GM04504 (cell line): ENCODE data around the gene RAD51C.
"Not testable (repeated sequence)": the region's sequence is repeated elsewhere in the genome, so short reads cannot be mapped to it uniquely, and the experiment has no call there.

ENCODE experiments used
- DNase-seq: peaks from one replicate; pipeline ENCODE4 v3.0.0-alpha.2; 2012; ENCODE audit warnings: low read depth

RAD51C gene

DNA sequence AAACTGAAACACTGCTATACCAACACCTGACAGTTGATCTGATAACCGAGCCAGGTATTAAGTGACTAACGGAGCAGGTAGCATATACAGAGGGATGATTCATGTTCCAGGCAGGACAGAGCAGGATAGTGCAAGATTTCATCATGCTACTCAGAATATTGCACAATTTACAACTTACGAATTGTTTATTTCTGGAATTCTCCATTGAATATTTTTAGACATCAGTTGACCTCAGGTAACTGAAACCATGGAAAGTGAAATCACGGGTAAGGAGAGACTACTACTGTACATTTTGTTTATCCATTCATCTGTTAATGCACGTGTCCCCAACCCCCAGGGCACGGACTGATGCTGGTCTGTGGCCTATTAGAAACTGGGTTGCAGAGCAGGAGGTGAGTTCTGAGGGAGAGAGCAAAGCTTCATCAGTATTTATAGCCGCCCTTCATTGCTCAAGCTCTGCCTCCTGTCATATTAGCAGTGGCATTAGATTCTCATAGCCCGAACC lies 48.8 kb downstream of the RAD51C start:
- no peak for DNase-seq

DNA sequence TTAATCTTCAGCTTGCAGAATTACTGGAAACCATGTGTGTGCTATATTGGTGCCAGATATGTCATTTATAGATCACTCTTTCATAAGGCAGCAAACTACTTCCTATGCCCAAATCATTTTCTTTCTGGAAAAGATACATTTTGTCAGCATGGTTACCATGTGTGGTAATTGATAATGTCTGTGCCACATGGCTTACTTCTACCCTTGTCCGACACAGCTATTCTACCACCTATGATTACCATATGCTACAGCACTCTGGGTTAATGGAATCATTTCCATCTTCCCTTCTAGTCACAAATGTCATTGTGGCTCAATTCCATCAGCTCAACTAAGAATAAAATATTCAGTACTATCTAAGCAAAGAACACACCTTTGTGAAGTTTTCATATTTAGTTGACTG lies 55.3 kb downstream of the RAD51C start:
- DNase-seq: no peak

DNA sequence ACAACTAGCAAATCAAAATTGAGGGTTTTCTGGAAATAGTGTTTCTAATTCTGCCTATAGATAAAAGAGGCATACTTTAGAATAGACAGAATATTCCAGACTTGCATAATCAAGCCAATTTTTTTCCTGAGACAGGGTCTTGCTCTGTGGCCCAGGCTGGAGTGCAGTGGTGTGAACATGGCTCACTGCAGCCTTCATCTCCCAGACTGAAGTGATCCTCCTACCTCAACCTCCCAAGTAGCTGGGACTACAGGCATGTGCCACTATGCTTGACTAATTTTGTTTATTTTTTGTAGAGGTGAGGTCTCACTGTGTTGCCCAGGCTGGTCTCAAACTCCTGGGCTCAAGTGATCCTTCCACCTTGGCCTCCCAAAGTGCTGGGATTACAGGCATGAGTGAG lies 57.2 kb downstream of the RAD51C start:
- DNase-seq: not testable (repeated sequence)

DNA sequence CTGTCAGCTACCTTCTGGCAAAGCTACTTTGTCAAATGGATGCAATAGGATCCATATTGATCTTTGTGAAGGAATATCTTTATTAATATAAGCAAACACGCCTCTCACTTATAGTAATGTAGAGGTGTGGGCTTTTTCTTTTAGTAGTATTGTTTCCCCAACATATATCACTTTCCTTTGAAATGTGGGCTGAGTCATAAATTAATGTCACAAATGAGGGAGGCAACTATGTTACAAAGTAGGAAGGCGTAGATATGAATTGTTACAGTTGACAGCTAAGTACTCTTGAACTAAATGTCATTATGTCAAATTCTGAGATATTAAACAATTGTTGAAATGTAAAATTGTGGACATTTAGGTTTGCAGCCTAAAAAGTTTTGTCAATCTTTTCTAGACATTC lies 60.6 kb downstream of the RAD51C start:
- no peak for DNase-seq

DNA sequence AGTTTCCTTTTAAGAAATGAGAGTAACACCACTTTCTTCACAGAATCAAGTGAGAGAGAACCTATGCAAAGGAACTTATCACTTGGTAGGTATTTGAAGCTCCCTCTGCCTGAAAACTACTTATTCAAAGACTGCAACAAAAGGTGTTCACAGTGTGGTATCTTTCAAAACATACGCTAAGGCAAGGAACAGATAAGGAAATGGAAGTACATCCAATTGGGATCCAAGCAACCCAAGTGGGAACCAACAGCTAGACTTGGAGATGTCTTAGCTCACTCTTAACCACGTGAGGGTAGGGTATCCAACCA lies 62.8 kb downstream of the RAD51C start:
- DNase-seq: no peak

DNA sequence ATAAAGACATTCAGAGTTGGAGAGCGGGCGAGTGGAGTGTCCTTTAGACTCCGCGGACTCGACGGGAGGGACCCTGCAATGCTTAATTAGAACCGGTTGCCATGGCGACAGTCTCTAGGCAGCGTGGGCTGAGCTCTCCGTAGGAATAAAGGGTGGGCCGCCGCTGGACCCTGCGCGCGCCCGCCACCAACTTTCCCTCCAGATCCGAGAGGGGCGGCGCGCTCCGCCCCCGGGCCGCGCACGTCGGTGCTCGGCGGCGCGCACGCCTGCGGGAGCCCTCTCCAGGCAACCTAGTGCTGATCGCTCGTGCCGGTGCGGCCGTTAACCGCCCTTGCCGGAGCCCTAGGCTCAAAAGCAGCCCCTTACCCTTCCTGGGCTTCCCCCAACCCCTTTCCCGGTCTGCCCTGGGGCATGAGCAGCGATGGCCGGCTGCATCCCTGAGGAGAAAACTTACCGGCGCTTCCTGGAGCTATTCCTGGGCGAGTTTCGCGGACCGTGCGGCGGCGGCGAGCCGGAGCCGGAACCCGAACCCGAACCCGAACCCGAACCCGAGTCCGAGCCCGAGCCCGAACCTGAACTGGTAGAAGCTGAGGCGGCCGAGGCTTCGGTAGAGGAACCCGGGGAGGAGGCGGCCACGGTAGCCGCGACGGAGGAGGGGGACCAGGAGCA lies 63.3 kb downstream of the RAD51C start, which contains the start of gene PPM1E:
TSS of gene PPM1E (plus strand) at position 278 of the 669 bp plus-strand sequence.
- no peak for DNase-seq

DNA sequence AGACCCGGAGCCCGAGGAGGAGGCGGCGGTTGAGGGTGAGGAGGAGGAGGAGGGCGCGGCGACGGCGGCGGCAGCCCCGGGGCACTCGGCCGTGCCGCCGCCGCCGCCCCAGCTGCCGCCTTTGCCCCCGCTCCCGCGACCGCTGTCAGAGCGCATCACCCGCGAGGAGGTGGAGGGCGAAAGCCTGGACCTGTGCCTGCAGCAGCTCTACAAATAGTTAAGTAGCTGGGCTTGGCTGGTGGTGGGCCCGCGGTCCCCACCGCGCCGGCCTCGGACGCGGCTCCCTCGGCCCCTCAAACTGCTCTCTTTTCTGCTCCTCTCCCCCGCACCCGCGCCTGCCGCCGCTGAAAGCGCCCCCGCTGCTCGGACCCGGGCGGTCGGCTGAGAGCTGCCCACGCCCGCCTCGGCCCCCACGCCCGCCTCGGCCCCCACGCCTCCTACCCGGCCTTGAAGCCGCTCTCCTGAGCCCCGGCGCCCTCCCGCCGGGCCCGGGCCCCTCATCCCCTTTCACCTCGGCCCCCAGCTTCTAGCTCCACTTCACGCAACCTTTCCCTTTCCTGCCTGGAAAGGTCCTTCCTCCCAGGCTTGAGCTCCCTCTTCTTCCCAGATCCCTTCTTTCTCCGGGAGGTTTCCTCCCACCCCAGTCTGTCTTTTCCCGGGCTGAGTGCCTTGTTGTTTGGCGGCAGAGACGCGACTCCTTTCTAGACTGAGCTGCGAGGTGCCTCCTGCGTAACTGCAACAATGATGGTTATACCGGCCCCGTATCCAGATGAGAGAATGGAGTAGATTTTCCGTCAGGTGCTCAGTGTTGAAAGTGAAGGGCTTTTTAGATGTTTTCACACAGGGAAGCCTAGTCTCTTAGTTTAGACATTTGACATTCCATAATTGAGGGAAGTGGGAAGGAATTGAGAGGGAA lies 64.1 kb downstream of the RAD51C start:
- no peak for DNase-seq

DNA sequence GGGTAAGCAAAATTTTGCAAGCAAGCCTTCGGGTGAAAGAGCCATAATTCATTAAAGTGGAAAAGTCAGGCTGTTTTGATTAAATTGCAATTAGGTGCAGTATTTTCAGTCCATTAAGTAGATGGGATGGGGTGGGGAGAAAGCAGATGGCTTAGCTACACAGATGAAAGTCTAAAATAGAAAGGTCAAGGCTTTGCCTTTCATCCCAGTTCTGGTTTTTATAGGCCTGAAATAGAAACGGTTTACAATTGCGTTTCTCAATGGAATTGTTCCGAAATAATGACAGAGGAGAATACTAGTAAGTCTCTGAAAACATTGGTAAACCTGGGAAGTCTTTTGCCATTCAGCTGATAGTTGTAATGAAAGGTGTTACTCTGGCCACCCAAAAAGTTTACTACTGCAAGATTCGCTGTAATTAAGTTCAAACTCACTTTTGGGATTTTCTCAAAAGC lies 64.8 kb downstream of the RAD51C start:
- no peak for DNase-seq

DNA sequence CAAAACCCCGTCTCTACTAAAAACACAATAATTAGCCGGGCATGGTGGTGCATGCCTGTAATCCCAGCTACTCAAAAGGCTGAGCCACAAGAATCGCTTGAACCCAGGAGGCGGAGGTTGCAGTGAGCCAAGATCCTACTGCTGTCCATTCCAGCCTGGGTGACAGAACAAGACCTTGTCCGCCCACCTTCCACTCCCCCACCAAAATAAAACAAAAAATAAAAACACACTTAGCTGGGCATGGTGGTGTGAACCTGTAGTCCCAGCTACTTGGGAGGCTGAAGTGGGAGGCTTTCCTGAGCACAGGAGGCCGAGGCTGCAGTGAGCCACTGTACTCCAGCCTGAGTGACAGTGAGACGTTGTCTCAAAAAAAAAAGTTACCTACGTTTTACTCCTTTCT lies 66.5 kb downstream of the RAD51C start:
- no peak for DNase-seq

DNA sequence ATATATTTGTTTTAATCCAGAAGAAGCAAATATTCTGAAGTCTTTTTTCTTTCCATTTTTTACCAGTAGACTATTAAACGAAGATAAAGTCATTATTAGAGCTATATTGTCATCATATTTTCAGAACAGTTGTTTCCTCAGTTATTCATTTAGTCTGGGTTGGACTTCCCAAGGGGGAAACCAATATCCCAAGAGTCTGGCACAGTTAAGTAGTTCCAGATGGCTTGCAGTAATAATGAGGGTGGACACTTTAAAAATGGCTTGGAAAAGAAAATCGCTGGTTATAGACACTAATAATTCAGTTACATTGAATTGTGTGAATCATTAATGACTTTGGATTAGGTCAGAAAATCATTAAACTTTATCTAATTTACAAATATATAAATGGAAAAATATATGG lies 67.1 kb downstream of the RAD51C start:
- no peak for DNase-seq

DNA sequence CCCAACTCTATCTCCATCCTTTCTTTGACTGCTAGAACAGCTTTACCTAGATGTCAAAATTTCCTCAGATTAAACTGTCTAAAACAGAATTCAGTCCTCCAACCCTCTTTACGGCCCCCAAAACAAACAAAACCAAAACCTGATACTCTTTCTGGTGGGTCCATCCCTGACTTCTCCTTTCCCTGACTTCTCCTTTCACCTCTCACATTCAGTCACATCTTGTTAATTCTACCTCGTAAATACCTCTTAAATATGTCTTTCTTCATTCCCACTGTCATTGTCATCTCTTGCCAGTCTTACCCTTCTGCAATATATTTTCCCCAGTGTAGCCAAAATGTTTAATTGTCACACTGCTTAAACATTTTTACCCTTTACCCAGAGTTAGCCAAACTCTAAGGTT lies 67.8 kb downstream of the RAD51C start:
- no peak for DNase-seq

DNA sequence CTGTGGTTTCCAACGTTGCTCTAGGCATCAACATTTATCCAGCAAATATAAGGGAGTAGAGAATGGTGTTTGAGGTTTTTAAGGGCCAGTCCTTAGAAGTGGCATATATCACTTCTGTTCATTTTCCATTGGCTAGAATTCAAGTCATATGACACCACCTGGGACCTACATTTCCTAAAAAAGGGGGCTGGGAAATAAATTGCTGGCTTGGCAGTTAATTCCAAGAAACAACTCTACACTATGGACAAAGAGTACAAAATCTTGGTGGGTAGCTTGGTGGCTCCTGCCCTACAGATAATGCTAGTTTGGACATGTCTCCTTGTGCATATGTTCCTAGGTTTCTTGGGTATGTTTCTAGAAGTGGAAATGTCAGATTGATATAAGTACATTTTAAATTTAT lies 70.9 kb downstream of the RAD51C start:
- DNase-seq: no peak

DNA sequence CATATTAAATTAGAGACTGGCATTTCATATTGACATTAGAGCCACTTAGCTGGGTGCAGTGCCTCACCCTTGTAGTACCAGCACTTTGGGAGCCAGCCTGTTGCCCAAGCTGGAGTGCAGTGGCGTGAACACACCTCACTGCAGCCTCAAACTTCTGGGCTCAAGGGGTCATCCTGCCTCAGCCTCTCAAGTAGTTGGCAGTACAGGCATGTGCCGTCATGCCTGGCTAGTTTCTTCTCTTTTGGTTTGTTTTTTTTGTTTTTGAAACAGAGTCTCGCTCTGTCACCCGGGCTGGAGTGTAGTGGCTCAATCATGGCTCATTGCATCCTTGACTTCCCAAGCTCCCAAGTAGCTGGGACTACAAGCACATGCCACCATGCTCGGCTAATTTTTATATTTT lies 72.0 kb downstream of the RAD51C start:
- DNase-seq: no peak

DNA sequence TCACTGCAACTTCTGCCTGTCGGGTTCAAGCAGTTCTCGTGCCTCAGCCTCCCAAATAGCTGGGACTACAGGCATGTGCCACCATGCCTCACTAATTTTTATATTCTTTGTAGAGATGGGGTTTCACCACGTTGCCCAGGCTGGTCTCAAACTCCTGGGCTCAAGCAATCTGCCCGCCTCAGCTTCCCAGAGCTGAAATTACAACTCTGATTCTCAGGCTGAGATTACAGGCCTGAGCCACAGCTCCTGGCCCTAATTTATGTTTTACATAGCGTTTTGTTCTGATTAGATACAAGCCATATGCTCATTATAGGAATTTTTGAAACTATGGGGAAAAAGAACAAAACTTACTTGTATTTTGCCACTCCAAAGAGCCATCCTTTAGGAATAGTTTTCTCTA lies 86.1 kb downstream of the RAD51C start:
- not testable (repeated sequence) for DNase-seq

DNA sequence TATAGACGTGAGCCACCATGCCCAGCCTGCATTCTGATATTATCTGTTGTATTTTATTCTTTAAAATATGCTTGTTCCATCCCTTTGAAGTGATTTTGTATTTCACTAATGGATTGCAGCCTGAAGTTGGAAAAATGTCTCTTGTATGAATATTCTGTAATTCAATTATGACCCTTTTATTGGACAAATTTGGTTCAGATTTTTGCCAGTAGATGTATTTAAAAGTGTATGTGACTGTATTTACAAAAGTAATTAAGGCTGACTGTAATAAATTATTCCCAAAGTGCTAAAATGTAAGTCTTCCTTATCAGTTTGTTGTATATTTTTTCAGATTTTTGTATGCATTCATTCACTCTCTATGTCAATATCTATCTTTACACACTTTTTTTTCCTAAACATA lies 87.0 kb downstream of the RAD51C start:
- DNase-seq: no peak

DNA sequence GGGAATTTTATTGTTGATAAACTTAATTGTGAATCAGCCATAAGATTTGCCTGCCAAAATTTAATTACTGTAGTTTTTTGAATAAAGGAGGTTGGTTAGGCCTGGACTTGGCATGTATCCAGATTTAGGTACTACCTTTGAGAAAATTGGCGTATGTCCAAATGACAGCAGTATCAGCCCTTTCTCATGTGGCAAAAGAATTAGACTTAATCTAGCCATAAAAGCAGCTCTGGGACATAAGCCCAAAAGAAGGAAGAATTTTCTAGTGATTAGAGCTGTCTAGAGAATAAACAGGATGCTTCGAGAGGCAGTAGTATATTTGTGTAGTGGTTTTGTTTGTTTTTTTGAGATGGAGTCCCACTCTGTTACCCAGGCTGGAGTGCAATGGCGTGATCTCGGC lies 91.0 kb downstream of the RAD51C start:
- DNase-seq: no peak

DNA sequence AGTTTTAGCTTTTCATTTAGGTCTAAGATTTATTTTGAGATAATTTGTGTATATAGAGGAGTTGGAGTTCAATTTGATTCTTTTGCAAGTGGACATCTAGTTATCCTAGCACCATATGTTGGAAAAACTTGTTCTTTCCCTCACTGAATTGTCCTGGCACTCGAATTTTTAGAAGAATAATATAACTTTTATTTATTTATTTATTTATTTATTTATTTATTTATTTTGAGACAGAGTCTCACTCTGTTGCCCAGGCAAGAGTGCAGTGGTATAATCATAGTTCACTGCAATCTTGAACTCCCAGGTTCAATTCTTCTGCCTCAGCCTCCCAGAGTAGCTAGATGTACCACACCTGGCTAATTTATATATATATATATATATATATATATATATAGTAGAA lies 92.7 kb downstream of the RAD51C start:
- DNase-seq: no peak
